Adrenal gland (tissue), 12 donors: Measurements from ENCODE around the gene CKAP2L. TPM values are rescaled to one million over a fixed set of nuclear protein-coding genes. Genes with fewer than 3 reads are reported as not detected.

Experiments used
- DNase-seq, 7 donors: peaks; one replicate each; pipeline ENCODE4 v3.0.0-alpha.2; 2019 to 2020
- H3K27ac ChIP-seq, 5 donors: fragments of 200-600 bp; sonication (generic) in 4 of 5; 1 replicate in 3 of 5; 2 replicates in 2 of 5; pipeline versions ENCODE4 v1.5.1 to v1.8.0; 2016 to 2020; ENCODE audit warnings: mild to moderate bottlenecking in 1 of 5
- H3K27me3 ChIP-seq: fragments of 200-600 bp; 2 replicates; pipeline ENCODE4 v1.8.0; 2021
- H3K36me3 ChIP-seq, 2 donors: fragments of 200-600 bp; replicated peaks in 1 of 2; 1 replicate in 1 of 2; 2 replicates in 1 of 2; pipeline versions ENCODE4 v1.5.1 to v1.8.0; 2018 to 2022
- H3K4me1 ChIP-seq, 2 donors: fragments of 200-600 bp; replicated peaks in 1 of 2; 1 replicate in 1 of 2; 2 replicates in 1 of 2; pipeline versions ENCODE4 v1.5.1 to v1.8.0; 2018 to 2021
- H3K4me3 ChIP-seq, 4 donors: fragments of 200-600 bp; sonication (generic) in 3 of 4; one replicate each; pipeline ENCODE4 v1.5.1; 2016 to 2018
- H3K9me3 ChIP-seq, 3 donors: fragments of 200-600 bp; sonication (generic) in 1 of 3; replicated peaks in 1 of 3; 1 replicate in 2 of 3; 2 replicates in 1 of 3; pipeline versions ENCODE4 v1.5.1 to v1.8.0; 2016 to 2021
- POLR2A ChIP-seq, 2 donors: fragments of 450-650 bp; IDR thresholded peaks; one replicate each; pipeline ENCODE4 v1.6.1; 2017; ENCODE audit warnings: antibody characterized with exemption in 2 of 2, mild to moderate bottlenecking in 2 of 2, moderate library complexity in 1 of 2
- WGBS, 4 donors: extraction: QIAGEN DNeasy Blood & Tissue Kit in 2 of 4; methylation state at CpG; one replicate each; pipeline versions ENCODE4 v1.1.5 to v1.1.7; 2013 to 2017; 5-methylcytosine and 5-hydroxymethylcytosine counted together
- intact Hi-C, 2 donors: fragments of 100-400 bp; cut with DNase I; formaldehyde crosslinking; loops; one replicate each; pipeline versions ENCODE4 v1.14.1 to v1.15.0; 2022 to 2023
- polyA plus RNA-seq, 3 donors: library from polyadenylated mRNA; stranded (reverse); fragments of 200-250 nt in 2 of 3; fragments of 350-450 nt in 1 of 3; fragmentation: Illumina TruSeq in 1 of 3; extraction: RNeasy Lipid Tissue Mini Kit (QIAGEN cat#74804) in 1 of 3; gene quantifications; one replicate each; pipeline ENCODE4 v1.2.3, GENCODE V29; 2013 to 2014
- total RNA-seq, 9 donors: library from RNA; depleted of rRNA in 4 of 9; stranded (reverse); fragments of >200 nt in 4 of 9; fragments of 120-200 nt in 1 of 9; fragmentation: NEBNext Ultra II Directional in 1 of 9; extraction: Animal tissue kit (Norgen Biotek cat#: 25700) in 1 of 9; gene quantifications; one replicate each; pipeline versions ENCODE4 v1.1.0 to v1.2.4, GENCODE V29; 2013 to 2023
- TF ChIP-seq, protein P1 (sequence below), 6 experiments: fragments of 450-650 bp in 4 of 6; fragments of 200-600 bp in 2 of 6; sonication (generic) in 1 of 6; IDR thresholded peaks; 1 replicate in 5 of 6; 2 replicates in 1 of 6; pipeline versions ENCODE4 v1.5.1 to v1.8.0; 2016 to 2021; ENCODE audit warnings: antibody characterized with exemption in 6 of 6, mild to moderate bottlenecking in 2 of 6, moderate library complexity in 1 of 6
- donor health status: healthy with polysubstance abuse.
- donor health status: Bipolar disorder and iron deficiency.
- donor health status: DM: yes; HTN: yes; CAD: no.
- donor health status: DM: no; HTN: no; CAD: no.
- donor health status: DM: no; HTN: no; CAD: no.
- donor health status: DM: yes; HTN: yes; CAD: no.

CKAP2L gene
- total and polyA plus RNA-seq, 12 donors, result 0.10 to 6.9 (median 0.81) TPM; not detected in 2

DNA sequence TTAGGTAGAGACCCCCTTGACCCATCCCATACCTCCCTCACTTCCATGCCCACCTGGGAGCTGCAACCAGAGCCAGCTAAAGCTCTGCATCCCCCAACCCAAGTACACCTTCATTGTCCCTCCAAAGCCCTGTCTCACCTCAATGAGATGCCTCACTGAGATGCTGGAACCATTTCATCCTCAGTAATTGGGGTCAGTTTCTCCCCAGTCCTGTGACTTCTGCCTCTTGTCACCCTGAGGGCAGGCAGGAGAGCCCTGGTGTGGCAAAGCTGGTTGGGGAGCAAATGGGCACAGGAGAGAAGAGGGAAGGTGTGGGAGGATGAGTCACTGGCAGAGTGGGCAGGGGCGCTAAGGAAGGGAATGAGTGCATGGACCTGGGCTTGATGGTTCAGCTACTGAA, 71.5 kb downstream of the CKAP2L start:
- 83 to 95% (median 86%) methylated on average over 1 of the region's 1 CpG for WGBS, 4 donors
- H3K27me3 ChIP-seq, result no peaks in the 10 kb centered on the region
- no peaks in the 10 kb centered on the region for H3K9me3 ChIP-seq
- intact Hi-C loops, result loop anchor here (5.0 kb wide), 2 partner anchors 34 to 66 kb away; no protein-coding TSS in a partner anchor
- DNase-seq, result peak in 1 of 7 donors; percentile 10
- H3K27ac ChIP-seq, result no peak overlapping the region
- no peak for TF ChIP-seq POLR2A (IDR thresholded peaks at IDR 0.05)
- TF ChIP-seq, protein P1, sequence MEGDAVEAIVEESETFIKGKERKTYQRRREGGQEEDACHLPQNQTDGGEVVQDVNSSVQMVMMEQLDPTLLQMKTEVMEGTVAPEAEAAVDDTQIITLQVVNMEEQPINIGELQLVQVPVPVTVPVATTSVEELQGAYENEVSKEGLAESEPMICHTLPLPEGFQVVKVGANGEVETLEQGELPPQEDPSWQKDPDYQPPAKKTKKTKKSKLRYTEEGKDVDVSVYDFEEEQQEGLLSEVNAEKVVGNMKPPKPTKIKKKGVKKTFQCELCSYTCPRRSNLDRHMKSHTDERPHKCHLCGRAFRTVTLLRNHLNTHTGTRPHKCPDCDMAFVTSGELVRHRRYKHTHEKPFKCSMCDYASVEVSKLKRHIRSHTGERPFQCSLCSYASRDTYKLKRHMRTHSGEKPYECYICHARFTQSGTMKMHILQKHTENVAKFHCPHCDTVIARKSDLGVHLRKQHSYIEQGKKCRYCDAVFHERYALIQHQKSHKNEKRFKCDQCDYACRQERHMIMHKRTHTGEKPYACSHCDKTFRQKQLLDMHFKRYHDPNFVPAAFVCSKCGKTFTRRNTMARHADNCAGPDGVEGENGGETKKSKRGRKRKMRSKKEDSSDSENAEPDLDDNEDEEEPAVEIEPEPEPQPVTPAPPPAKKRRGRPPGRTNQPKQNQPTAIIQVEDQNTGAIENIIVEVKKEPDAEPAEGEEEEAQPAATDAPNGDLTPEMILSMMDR (IDR thresholded peaks at IDR 0.05), result no peak
- peaks cover 0 to 20% of the 10 kb centered on the region in 2 donors for H3K4me1 ChIP-seq
- no peaks in the 10 kb centered on the region for H3K36me3 ChIP-seq
- H3K4me3 ChIP-seq, result no peak overlapping the region

DNA sequence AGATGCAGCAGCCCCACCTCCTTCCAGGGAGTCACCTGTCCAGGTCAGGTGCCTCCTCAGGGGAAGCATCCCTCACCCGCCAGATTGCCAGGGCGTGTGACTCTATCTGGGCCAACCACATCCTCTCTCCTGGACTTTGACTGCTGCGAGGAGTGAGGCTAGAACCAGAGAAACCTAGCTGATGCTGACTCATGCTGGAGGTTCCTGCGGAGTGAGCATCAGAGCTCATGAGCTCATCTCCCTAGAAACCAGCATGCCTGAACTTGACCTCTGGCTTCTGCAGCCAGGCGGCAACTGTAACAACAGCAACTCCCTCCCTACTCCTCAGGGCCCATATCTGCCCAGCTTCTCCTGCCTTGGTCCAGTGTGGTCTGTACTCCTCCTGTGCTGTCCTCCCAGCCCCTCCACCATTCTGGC, 71.9 kb downstream of the CKAP2L start:
- TF ChIP-seq, protein P1 (IDR thresholded peaks at IDR 0.05), result no peak
- TF ChIP-seq POLR2A (IDR thresholded peaks at IDR 0.05), result no peak
- H3K4me1 ChIP-seq, result peaks cover 0 to 20% of the 10 kb centered on the region in 2 donors
- 17 to 54% (median 31%) methylated on average over 3 to 5 of the region's 5 CpGs for WGBS, 4 donors
- peak overlapping the region in 1 of 5 donors; percentile 29 for H3K27ac ChIP-seq
- DNase-seq, result peak; percentile 27 to 72 (median 61)
- H3K27me3 ChIP-seq, result no peaks in the 10 kb centered on the region
- intact Hi-C loops, result loop anchor here (5.0 kb wide), 2 partner anchors 35 to 65 kb away; no protein-coding TSS in a partner anchor
- no peaks in the 10 kb centered on the region for H3K9me3 ChIP-seq
- no peak overlapping the region for H3K4me3 ChIP-seq
- H3K36me3 ChIP-seq, result no peaks in the 10 kb centered on the region

- H3K4me3 ChIP-seq, result no peak overlapping the region
- 65 to 72% (median 69%) methylated on average over 3 to 4 of the region's 4 CpGs for WGBS, 4 donors
- H3K4me1 ChIP-seq, result peaks cover 0 to 20% of the 10 kb centered on the region in 2 donors
- TF ChIP-seq, protein P1 (IDR thresholded peaks at IDR 0.05), result no peak
- TF ChIP-seq POLR2A (IDR thresholded peaks at IDR 0.05), result no peak
- no peaks in the 10 kb centered on the region for H3K9me3 ChIP-seq
- no peak overlapping the region for H3K27ac ChIP-seq
- intact Hi-C loops, result loop anchor here (5.0 kb wide), 2 partner anchors 35 to 65 kb away; no protein-coding TSS in a partner anchor
- no peaks in the 10 kb centered on the region for H3K27me3 ChIP-seq
- no peaks in the 10 kb centered on the region for H3K36me3 ChIP-seq
- DNase-seq, result peak in 1 of 7 donors; percentile 25
Observed at GRCh38 chr2:112691881-112692281, 72.5 kb downstream of the CKAP2L start.

DNA sequence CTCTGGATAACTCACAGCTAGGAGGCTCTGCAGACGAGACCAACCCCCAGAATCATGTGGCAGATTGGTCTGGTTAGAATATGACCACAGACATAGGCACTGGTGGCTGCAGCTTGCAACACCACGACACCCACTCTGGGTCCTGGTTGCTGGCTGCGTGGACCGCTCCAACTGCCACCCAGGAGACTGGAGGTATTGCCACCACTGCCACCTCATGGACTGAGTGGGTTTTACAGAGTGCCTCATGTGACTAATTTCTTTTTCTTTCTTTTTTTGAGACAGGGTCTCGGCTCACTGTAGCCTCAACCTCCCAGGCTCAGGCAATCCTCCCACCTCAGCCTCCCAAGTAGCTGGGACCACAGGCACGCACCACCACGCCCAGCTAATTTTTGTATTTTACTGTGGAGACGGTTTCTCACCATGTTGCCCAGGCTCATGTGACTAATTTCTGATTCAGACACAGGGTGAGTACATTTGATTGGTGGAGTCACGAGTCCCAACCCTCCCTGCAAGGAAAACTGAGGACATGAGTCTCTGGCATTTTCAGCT, 73.5 kb downstream of the CKAP2L start:
- intact Hi-C loops, result loop anchor here (5.0 kb wide), 2 partner anchors 36 to 64 kb away; no protein-coding TSS in a partner anchor
- H3K27me3 ChIP-seq, result no peaks in the 10 kb centered on the region
- peak; percentile 65 to 87 (median 79) for DNase-seq
- H3K36me3 ChIP-seq, result no peaks in the 10 kb centered on the region
- H3K4me3 ChIP-seq, result peak overlapping the region in 1 of 4 donors; percentile 35
- peak overlapping the region in 2 of 5 donors; percentile 37 to 38 for H3K27ac ChIP-seq
- no peaks in the 10 kb centered on the region for H3K9me3 ChIP-seq
- 21 to 29% (median 24%) methylated on average over 9 of the region's 9 CpGs for whole genome bisulfite sequencing, 4 donors
- TF ChIP-seq, protein P1 (IDR thresholded peaks at IDR 0.05), result peak; percentile 64 to 97 (median 86)
- TF ChIP-seq POLR2A (IDR thresholded peaks at IDR 0.05), result no peak
- peaks cover 0 to 20% of the 10 kb centered on the region in 2 donors for H3K4me1 ChIP-seq
